AG09309 (cell line): Measurements from ENCODE around the gene UCHL3.
A peak's percentile ranks its signal among the peaks of the same experiment; 100 is the strongest.

ENCODE experiments used
- DNase-seq: peaks from one replicate; pipeline ENCODE4 v3.0.0-alpha.2; 2010; ENCODE audit warnings: low read depth
- H3K4me3 ChIP-seq: 2 replicates; pipeline ENCODE4 v1.5.1; 2011; ENCODE audit warnings: mild to moderate bottlenecking, low read depth, low read length, moderate library complexity; ENCODE audit not compliant: control insufficient read depth
- CTCF ChIP-seq: IDR thresholded peaks from 2 replicates; pipeline ENCODE4 v1.5.1; 2011; ENCODE audit warnings: mild to moderate bottlenecking, low read depth, low read length, inconsistent platforms; ENCODE audit not compliant: insufficient read depth, control insufficient read depth; ENCODE audit errors: missing control alignments

UCHL3 gene

GRCh38 chr13:75512253-75512652 is 37.3 kb upstream of the UCHL3 start:
- TF ChIP-seq CTCF, result no peak
- no peak for DNase-seq

GRCh38 chr13:75513271-75513670 is 36.3 kb upstream of the UCHL3 start:
- no peak for TF ChIP-seq CTCF
- no peak overlapping the region for H3K4me3 ChIP-seq
- no peak for DNase-seq

More at GRCh38 chr13:75512253-75512652, 37.3 kb upstream of the UCHL3 start:
- H3K4me3 ChIP-seq, result no peak overlapping the region

- no peak for TF ChIP-seq CTCF
- DNase-seq, result peak; percentile 4
These were observed 35.3 kb upstream of the UCHL3 start for GRCh38 chr13:75514080-75514995.

GRCh38 chr13:75518439-75519088 is 31.0 kb upstream of the UCHL3 start:
- TF ChIP-seq CTCF, result no peak
- DNase-seq, result no peak
- H3K4me3 ChIP-seq, result no peak overlapping the region

More at GRCh38 chr13:75514080-75514995, 35.3 kb upstream of the UCHL3 start:
- H3K4me3 ChIP-seq, result no peak overlapping the region

GRCh38 chr13:75521956-75522355 is 27.6 kb upstream of the UCHL3 start:
- DNase-seq, result no peak
- no peak for TF ChIP-seq CTCF

GRCh38 chr13:75530549-75530961 is 19.0 kb upstream of the UCHL3 start:
- no peak for DNase-seq
- H3K4me3 ChIP-seq, result no peak overlapping the region
- TF ChIP-seq CTCF, result no peak

More at GRCh38 chr13:75521956-75522355, 27.6 kb upstream of the UCHL3 start:
- H3K4me3 ChIP-seq, result no peak overlapping the region
